Measurements from ENCODE around the gene ASCL4.

ASCL4 gene

GRCh38 chr12:107779077-107779831 is 4.8 kb downstream of the ASCL4 start:
- no peak for DNase-seq

DNA sequence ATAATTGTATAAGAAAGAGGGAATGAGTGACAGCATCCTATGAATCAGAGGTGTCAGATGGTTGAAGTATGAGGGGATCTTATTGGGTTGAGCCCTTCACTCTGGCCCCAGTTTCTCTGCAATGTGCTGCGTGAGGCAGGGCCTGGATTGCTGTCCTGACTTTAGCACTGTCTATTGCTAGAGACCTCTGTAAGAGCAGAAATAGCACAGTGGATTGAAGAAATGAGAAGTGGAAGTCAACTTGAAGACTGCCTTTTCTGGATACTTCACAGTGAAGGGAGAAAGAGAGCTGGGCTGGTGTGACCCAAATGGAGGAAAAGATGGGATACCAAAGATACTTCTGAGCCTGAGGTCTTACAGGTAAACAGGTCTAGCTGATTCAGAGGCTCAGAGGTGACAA is 5.8 kb downstream of the ASCL4 start:
- no peak for DNase-seq

- DNase-seq = no peak
Measured at GRCh38 chr12:107782067-107782466, 7.6 kb downstream of the ASCL4 start.

- no peak for DNase-seq
Measured at GRCh38 chr12:107783406-107784376, 9.2 kb downstream of the ASCL4 start.

GRCh38 chr12:107788281-107788680 is 13.8 kb downstream of the ASCL4 start:
- no peak for DNase-seq

- no peak for DNase-seq
Measured at GRCh38 chr12:107788690-107789458, 14.4 kb downstream of the ASCL4 start.

GRCh38 chr12:107791465-107792089 is 17.1 kb downstream of the ASCL4 start:
- DNase-seq = no peak

GRCh38 chr12:107794451-107794850 is 19.9 kb downstream of the ASCL4 start:
- no peak for DNase-seq

GRCh38 chr12:107798580-107798979 is 24.1 kb downstream of the ASCL4 start:
- no peak for DNase-seq

DNA sequence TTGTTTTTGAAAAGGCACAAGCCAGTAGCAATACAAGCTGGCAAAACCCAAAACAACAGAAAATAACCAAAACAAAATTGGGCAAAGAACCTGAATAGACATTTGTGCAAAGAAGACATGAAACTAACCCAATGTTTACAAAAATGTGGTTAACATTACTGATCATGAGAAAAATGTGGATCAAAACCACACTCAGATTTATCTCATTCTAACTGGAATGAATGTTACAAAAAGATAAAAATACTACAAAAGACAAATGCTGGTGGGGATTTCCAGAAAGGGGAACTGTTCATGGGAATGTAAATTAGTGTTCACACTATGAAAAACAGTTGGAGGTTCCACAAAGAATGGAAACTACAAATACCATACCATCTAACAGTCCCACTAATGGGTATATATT is 26.6 kb downstream of the ASCL4 start:
- DNase-seq = no peak

DNA sequence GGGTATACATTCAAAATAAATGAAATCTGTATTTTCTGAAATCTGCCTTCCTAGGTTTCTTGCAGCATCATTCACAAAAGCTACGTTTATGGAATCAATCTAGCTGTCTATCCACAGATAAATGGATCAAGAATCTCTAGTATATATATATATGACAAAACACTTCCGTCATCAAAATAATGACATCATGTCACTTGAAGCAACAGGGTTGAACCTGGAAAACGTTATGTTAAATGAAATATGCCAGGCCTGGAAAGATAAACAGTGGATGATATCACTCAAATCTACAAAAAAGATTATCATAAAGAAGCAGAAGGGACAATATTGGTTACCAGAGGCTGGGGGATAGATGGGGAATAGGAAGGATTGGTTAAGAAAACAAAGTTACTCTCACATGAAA is 28.6 kb downstream of the ASCL4 start:
- DNase-seq = no peak

DNA sequence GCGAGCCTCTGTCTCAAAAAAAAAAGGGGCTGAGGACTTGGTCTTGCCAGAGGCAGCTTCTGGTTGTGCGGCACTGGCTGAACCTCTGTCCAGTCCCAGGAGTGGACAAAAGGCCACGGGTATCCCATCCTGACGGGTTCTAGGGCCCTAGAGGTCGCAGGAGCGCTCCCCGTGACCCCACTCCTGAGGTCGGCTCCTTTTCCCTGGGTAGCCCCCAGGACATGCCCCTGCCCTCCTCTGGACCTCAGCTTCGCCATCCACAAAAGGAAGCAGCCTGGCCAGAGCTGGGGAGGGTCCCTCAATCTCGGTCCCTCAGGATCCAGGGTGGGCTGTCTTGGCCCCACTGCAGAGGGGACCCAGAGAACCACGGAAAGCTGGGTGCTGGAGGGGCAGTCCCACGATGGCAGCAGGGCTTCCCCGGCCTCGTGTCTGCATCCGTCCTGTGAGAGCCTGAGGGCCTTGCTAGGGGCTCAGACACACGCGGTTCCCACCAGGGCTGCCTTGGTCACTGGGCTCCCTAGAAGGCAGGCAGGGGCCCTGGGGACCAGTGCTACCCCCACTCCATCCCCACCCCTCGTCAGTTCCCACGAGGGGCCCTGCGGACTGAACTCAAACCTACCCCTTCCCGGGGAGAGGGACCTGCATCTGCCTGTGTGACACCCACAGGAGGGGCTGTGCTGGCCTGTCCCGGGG is 31.1 kb downstream of the ASCL4 start:
- DNase-seq = no peak

DNA sequence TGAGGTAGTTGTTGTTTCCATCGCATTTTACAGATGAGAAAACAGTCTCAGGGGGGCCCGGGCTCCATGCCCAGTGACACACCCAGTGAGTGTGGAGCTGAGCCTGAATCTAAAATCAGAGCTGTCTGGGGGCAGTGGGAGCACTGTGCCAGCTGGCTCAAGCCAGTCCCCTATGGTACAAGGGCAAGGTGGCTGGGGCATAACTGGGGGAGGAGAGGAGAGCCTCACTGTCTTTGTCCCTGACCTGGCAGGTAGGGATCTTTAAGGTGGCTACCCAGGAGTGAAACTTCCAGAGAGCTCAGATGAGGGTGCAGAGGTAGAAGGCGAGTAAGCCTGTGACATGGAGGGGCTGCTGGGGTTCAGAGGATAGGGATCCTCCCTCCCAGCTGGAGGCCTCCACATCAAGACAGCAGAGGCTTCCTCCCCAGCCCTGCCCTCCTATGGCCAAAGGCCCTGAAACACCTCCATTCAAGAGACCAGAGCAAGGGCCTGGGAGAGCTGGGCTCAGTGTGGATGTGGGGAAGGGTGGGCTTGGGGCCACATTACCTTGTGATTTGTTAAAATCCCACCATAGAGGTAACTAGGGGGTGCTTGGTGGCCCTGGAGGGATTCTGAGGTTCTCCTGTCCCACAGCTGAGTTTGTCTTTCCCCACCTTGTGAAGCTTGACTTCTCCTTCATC is 33.1 kb downstream of the ASCL4 start:
- DNase-seq = no peak

GRCh38 chr12:107817250-107817649 is 42.7 kb downstream of the ASCL4 start:
- no peak for DNase-seq

DNA sequence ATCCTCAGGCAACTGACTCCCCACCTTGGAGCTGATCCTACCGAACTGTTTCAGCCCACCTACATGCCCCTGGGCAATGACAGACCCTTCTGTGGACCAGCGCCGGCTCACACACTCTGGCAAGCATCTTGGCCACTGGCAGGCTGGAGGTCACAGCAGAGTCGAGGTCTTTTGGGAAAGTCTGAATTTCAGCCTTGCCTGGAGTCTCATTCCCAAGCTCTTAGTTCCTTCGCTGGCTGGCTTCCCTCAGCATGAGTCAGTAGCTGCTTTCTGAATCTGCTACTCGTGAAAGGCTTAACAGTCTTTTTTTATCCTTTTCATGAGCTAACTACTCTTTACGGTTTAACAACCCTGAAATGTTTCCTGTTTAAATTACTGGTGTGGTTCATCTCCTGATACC is 44.5 kb downstream of the ASCL4 start:
- no peak for DNase-seq

DNA sequence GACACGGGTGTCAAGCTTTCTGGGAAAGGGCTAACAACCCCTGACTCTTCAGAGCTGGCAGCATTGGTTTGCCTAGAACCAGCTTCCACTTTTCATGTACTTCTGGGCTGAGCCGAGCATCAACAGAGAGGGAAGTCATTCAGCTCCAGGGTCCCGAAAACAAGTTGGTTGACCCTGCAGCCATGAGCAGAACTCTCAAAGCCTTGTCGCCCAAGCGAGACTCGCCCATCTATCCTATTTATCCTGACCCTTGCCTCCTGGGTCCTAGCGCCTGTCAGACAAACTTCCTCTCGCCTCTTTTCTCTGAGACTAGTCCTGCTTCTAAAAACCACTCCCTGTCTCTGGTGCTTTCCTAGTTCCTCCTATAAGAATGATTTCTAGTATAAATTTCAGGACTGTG is 47.9 kb downstream of the ASCL4 start:
- no peak for DNase-seq
